NCI-H82 treated with DMSO at 0.1 percent for 48 hours (cell line): Measurements from ENCODE around the gene HLA-C.
"Not testable (repeated sequence)": the region's sequence is repeated elsewhere in the genome, so short reads cannot be mapped to it uniquely, and the experiment has no call there.

Experiments
- DNase-seq: peaks from one replicate; lab custom pipeline; 2025; ENCODE audit not compliant: unreplicated experiment; lab: John Stamatoyannopoulos, UW

The HLA-C gene

GRCh38 chr6:31271641-31272357 lies at the start of gene HLA-C:
TSS of gene HLA-C (minus strand) at chr6:31272092. CDS start at chr6:31272071, 21 bp downstream.
- peak; percentile 13 for DNase-seq

DNA sequence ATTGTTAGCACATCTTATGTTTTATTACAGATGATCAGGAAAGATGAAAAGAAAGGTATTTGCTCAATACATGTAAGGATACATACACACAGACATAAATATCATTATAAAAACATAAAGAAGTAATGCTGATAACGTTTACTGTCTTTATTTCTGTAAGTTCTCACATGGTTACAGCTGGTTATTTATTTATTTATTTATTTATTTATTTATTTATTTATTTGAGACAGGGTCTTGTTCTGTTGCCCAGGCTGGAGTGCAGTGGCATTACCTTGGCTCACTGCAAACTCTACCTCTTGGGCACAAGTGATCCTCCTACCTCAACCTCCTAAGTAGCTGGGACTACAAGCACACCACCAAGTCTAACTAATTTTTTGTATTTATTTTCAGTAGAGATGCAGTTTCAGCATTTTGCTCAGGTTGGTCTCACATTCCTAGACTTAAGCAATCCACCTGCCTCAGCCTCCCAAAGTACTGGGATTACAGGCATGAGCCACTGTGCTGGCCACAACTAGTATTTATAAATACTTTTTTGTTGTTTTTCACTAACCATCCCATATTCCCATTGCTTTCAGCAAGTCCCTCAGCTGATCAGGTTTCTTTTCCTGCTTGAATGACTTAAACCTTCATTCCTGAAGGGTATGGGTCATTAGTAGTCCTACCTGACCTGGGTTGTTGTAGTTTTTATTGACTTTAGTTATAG lies 49.3 kb upstream of the HLA-C start:
- no peak for DNase-seq

GRCh38 chr6:31317036-31317435 lies 45.1 kb upstream of the HLA-C start:
- no peak for DNase-seq

- no peak for DNase-seq
These were observed 37.7 kb upstream of the HLA-C start for GRCh38 chr6:31309641-31310040.

DNA sequence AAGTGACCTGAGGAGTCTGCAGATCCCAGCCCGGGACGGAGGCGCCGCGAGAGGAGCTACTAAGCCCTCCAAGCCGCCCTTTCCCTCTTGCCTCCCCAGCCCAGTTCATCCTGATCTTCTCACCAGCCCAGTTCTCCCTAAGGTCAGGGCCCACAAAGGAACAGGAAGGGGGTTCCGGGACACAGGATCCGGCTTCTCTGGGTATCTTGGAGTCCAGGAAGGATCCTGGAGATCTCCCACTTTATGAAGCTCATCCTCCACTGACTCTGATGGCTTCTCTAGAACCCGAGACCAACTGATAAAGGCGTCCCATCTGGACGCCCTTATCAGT lies 36.9 kb upstream of the HLA-C start:
- no peak for DNase-seq

GRCh38 chr6:31308050-31308844 lies 36.4 kb upstream of the HLA-C start:
- DNase-seq, result no peak

DNA sequence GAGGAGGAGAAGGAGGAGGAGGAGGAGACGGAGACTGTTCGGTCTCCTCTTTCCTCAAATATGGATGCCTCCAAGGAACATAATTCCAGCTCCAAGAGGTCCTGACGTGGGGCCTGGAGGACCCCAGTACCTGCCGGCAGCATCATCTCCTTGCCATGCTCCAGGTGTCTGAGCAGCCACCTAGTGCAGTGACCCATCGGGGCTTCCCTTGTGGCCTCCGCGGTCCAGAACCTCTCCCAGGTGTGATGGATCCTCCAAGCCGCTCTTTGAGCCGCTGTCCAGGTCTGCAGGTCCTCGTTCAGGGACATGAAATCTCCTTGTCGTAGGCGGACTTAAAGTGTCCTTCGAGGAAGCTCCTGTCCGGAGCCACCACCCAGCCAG lies 35.8 kb upstream of the HLA-C start:
- DNase-seq, result no peak

DNA sequence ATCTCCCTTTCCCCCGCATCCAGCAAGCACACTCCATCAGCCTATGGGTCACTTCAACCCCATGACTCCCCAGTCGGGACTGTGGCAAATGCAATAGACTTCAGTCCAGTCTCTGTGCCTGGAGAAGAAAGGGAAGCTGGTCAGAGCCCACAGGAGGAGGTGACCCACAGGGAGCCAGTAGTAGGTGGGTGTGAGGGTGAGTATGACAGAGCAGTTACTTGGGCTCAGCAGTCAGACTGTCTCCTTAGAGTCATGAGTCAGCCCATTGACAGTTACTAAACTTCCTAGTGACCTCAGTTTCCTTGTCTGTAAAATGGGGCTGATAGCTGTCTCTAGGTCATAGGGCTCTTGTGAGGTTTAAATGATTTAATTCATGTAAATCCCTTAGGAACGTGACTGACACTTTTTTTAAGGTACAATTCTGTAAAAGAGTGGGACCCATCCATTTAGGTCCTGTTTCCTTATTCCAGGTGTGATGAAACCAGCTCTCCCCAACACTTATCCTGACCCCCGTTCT lies 33.9 kb upstream of the HLA-C start:
- no peak for DNase-seq

DNA sequence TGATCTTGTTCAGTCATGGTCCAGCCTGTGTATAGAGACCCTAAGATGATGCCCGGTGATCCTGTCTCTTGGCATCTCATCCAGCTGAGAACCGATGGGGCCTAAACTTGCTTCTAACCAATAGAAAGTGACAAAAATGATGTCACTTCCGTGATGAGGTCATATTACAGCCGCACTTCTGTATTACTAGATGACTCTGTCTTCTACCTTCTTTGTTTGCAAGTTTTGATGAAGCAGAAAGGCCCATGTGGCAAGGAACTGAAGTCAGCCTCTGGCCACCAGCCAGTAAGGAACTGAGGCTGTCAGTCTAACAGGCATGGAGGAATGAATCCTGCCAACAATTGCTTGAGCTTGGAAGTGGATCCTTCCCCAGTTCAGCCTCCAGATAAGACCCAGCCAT lies 32.8 kb upstream of the HLA-C start:
- no peak for DNase-seq

DNA sequence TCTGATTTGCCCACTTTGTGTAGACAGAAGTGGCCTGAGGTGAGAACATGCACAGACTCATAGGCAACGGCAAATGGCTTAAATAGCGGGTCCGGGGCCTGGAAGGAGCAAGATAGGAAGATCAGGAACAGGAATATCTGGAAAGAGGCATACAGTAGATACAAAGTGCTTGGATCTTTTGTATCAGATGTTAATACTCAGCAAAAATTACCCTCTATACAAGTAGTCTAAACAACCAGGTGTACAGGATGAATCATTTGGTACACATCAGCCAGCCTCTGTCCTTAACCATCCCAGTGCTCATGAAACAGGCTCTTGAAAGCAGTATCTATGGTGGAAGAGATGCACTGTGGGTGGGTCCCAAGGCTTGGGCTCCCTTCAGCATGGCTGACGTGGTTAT lies 28.9 kb upstream of the HLA-C start:
- DNase-seq, result no peak

GRCh38 chr6:31299947-31300346 lies 28.1 kb upstream of the HLA-C start:
- no peak for DNase-seq

DNA sequence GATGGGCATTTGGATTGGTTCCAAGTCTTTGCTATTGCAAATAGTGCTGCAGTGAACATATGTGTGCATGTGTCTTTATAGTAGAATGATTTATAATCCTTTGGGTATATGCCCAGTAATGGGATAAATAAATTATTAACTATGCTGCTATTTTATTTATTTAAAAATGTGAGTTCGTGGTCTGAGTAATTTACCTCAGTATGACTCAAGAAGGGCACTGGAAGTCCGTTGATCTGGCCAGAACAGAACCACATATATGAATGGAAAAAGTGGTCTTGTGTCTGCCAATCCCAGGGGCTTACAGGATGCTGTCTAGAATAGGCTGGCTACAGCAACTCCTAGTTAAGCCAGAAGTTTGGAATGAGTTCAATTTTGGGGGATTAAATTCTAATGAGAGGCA lies 27.6 kb upstream of the HLA-C start:
- DNase-seq, result no peak

- no peak for DNase-seq
These were observed 22.2 kb upstream of the HLA-C start for GRCh38 chr6:31294056-31294455.

DNA sequence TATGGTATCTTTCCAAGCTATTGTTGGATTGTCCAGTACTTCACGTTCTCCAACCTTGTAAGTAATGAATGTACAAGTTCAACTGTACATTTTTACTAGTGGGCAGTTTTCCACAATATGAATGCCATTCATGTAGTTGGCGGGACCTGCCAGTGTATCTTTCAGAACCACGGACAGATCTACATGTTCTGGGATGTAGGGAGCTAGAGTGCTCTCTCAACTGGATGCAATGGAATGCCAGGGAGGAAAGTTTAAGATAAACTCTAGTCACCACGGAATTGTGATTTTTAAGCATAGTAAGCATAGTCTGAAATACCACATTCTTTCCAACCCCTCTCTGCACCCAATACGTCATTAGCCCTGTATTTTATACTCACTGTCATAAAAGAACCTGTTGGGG lies 21.5 kb upstream of the HLA-C start:
- DNase-seq, result no peak

GRCh38 chr6:31289788-31290187 lies 17.9 kb upstream of the HLA-C start:
- DNase-seq, result no peak

DNA sequence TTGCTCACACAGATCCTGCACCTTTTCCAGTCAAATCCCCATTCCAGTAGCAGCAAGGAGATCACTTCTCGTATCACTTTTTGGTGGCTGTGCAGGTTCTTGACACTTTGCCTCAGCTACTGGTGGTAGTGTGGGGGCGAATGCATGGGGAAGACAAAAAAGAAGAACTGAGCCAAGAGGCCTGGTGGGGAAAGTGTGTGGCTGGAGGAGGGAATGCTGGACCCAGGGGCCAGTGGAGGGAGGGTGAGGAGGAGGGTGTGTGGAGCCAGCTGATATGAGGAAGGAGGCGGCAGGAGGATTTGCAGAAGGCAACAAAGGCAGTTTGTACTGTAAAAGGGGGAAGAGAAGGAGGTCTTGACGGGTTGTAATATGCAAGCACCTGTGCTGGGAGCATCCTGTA lies 15.7 kb upstream of the HLA-C start:
- no peak for DNase-seq

DNA sequence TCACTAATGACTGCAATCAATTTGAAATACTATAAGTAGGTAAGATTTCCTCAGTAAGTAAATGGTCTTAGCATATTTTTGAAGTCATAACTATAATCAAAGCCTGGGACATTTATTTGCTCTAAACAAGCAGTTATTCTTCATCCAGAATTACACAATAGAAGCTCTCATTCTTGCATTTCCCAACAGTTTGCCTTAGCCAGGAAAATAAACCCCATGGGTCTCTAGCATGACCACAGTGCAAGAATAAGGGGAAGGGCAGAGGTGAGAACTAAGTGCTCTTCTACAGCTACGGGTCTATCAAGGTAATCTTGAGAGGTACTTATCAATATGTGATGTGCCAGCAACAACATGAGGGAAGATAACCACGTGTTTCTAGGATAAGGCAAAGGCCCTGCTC lies 14.1 kb upstream of the HLA-C start:
- no peak for DNase-seq

- DNase-seq, result no peak
These were observed 13.6 kb upstream of the HLA-C start for GRCh38 chr6:31285486-31285885.

DNA sequence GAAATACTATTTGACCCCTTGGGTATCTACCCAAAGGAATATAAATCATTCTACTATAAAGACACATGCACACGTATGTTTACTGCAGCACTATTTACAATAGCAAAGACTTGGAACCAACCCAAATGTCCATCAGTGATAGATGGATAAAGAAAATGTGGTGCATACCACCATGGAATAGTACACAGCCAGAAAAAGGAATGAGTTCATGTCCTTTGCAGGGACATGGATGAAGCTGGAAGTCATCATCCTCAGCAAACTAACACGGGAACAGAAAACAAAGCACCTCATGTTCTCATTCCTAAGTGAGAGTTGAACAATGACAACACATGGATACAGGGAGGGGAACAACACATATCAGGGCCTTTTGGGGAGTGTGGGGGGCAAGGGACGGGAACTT lies 7.8 kb upstream of the HLA-C start:
- DNase-seq, result not testable (repeated sequence)

DNA sequence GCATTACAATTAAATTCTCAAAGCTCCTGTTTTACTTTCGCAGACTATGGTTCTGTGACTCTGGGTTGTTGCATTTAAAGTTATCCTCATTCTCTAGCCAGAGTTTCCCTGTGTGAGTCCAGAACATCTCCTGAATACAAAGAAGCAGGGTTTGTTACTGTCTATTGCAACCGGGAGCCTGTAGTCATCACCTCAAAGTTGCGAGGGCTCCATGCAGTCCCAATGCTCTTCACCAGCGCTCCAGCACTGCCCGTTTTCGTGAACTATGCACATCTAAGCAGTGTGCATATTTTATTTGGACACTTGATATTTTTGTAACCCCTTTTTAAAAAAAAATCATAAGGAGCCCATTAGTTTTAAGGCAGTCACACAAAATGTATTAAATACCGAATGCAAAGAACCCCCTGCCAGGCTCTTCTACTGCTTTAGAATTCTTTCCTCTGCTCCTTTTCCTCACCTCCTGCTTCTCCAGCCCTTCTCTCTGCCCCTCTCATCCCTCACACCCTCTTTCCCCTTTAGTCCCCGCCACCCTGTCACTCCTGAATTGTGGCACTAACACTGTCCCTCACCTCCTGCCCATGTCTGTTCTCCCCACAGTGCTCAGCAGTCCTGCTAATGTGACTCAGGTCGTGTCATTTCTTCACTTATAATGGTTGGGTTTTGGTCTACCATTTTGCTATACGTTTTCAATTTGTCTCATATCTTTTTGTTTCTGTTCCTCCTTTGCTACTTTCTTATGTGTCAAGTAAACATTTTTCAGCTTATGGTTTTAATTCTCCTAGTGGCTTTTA lies 1.1 kb upstream of the HLA-C start:
- DNase-seq, result no peak

GRCh38 chr6:31272436-31272835 lies 544 bp upstream of the HLA-C start:
- DNase-seq, result no peak
